Upper lobe of left lung (tissue), 6 donors: Measurements from ENCODE around the gene ARPC1B. TPM values are rescaled to one million over a fixed set of nuclear protein-coding genes. Genes with fewer than 3 reads are reported as not detected.

Source experiments
- ATAC-seq, 2 donors: fragments of 200-7000 bp; cut with Tn5 transposase; one replicate each; pipeline ENCODE4 v1.9.1; 2022; ENCODE audit warnings: mild to moderate bottlenecking in 2 of 2, moderate library complexity in 2 of 2; ENCODE audit not compliant: low FRiP score in 2 of 2
- DNase-seq, 2 donors: peaks; one replicate each; pipeline ENCODE4 v3.0.0-alpha.2; 2019 to 2020
- H3K27ac ChIP-seq, 4 donors: fragments of 200-600 bp; sonication (generic); one replicate each; pipeline ENCODE4 v1.5.1; 2016 to 2019
- H3K27me3 ChIP-seq, 4 donors: fragments of 200-600 bp; sonication (generic); one replicate each; pipeline ENCODE4 v1.5.1; 2017 to 2019
- H3K36me3 ChIP-seq, 4 donors: fragments of 200-600 bp; sonication (generic); one replicate each; pipeline ENCODE4 v1.5.1; 2016 to 2019
- H3K4me1 ChIP-seq, 4 donors: fragments of 200-600 bp; sonication (generic); one replicate each; pipeline ENCODE4 v1.5.1; 2018 to 2019
- H3K4me3 ChIP-seq, 4 donors: fragments of 200-600 bp; sonication (generic); one replicate each; pipeline ENCODE4 v1.5.1; 2017 to 2019; ENCODE audit warnings: mild to moderate bottlenecking in 2 of 4, moderate library complexity in 1 of 4
- H3K9me3 ChIP-seq, 4 donors: fragments of 200-600 bp; sonication (generic); one replicate each; pipeline ENCODE4 v1.5.1; 2018 to 2019
- CTCF ChIP-seq, 6 experiments: fragments of 450-650 bp in 4 of 6; fragments of 200-600 bp in 2 of 6; sonication (generic) in 2 of 6; IDR thresholded peaks; one replicate each; pipeline ENCODE4 v1.5.1; 2016 to 2019; ENCODE audit warnings: antibody characterized with exemption in 6 of 6
- EP300 ChIP-seq, 4 donors: sonication (generic); formaldehyde crosslinking; IDR thresholded peaks; one replicate each; pipeline ENCODE4 v1.5.1; 2017; ENCODE audit warnings: antibody characterized with exemption in 4 of 4, control low read depth in 2 of 4
- POLR2A ChIP-seq, 4 donors: fragments of 450-650 bp; IDR thresholded peaks; one replicate each; pipeline ENCODE4 v1.5.1; 2016 to 2017; ENCODE audit warnings: antibody characterized with exemption in 4 of 4, mild to moderate bottlenecking in 2 of 4
- POLR2AphosphoS5 ChIP-seq, 2 donors: sonication (generic); formaldehyde crosslinking; IDR thresholded peaks; one replicate each; pipeline ENCODE4 v1.5.1; 2017; ENCODE audit warnings: antibody characterized with exemption in 2 of 2
- WGBS, 2 donors: methylation state at CpG; one replicate each; pipeline ENCODE4 v1.1.5; 2017 to 2018; 5-methylcytosine and 5-hydroxymethylcytosine counted together
- total RNA-seq, 6 donors: library from RNA; depleted of rRNA in 4 of 6; stranded (reverse); fragments of >200 nt in 4 of 6; gene quantifications; one replicate each; pipeline versions ENCODE4 v1.1.0 to v1.2.1, GENCODE V29; 2016 to 2021
- donor health status: DM: no; HTN: no; CAD: no; lungs with moderate emphysema.
- donor health status: DM: no; HTN: yes; CAD: no; lungs with severe emphysema.

The ARPC1B gene
- total RNA-seq, 6 donors from 2014 or later, result 186 to 387 (median 304) TPM

- Histone ChIP-seq H3K4me1 (peaks cover 7 to 33% (median 19%) of the 10 kb centered on the region in 4 donors), H3K4me3 (no peak overlapping the region), H3K27ac (peak overlapping the region; percentile 68 to 74 (median 70)), H3K36me3 (peaks cover 11 to 44% (median 30%) of the 10 kb centered on the region in 4 donors), H3K9me3 (no peaks in the 10 kb centered on the region), H3K27me3 (no peaks in the 10 kb centered on the region)
- peak in 1 of 2 donors; percentile 76 for ATAC-seq
- DNase-seq, result peak in 1 of 2 donors; percentile 54
- TF ChIP-seq CTCF (IDR thresholded peaks at IDR 0.05), result no peak
- TF ChIP-seq POLR2A (IDR thresholded peaks at IDR 0.05), result no peak
- peak in 1 of 4 donors; percentile 23 for TF ChIP-seq EP300 (IDR thresholded peaks at IDR 0.05)
- 78 to 83% methylated on average over 13 of the region's 13 CpGs for WGBS, 2 donors
Observed at GRCh38 chr7:99368750-99369389, 5.7 kb upstream of the ARPC1B start.

GRCh38 chr7:99369767-99370391 lies 4.7 kb upstream of the ARPC1B start:
- Histone ChIP-seq H3K36me3 (peaks cover 9 to 34% (median 20%) of the 10 kb centered on the region in 4 donors), H3K27me3 (no peaks in the 10 kb centered on the region), H3K4me3 (no peak overlapping the region), H3K9me3 (no peaks in the 10 kb centered on the region), H3K27ac (peak overlapping the region; percentile 68 to 74 (median 70)), H3K4me1 (peaks cover 9 to 38% (median 21%) of the 10 kb centered on the region in 4 donors)
- DNase-seq, result no peak
- ATAC-seq, result no peak
- TF ChIP-seq POLR2A (IDR thresholded peaks at IDR 0.05) (no peak), CTCF (IDR thresholded peaks at IDR 0.05) (no peak), EP300 (IDR thresholded peaks at IDR 0.05) (no peak), POLR2AphosphoS5 (IDR thresholded peaks at IDR 0.05) (no peak)
- WGBS, 2 donors, result 59 to 66% methylated on average over 9 of the region's 9 CpGs

GRCh38 chr7:99371376-99371920 lies 3.1 kb upstream of the ARPC1B start:
- Histone ChIP-seq H3K4me3 (no peak overlapping the region), H3K27ac (peak overlapping the region; percentile 81 to 98 (median 96)), H3K27me3 (no peaks in the 10 kb centered on the region), H3K9me3 (no peaks in the 10 kb centered on the region), H3K4me1 (peaks cover 16 to 45% (median 32%) of the 10 kb centered on the region in 4 donors), H3K36me3 (peaks cover 5 to 18% (median 9%) of the 10 kb centered on the region in 4 donors)
- TF ChIP-seq POLR2A (IDR thresholded peaks at IDR 0.05), result no peak
- TF ChIP-seq CTCF (IDR thresholded peaks at IDR 0.05), result no peak
- TF ChIP-seq EP300 (IDR thresholded peaks at IDR 0.05), result no peak
- no peak for TF ChIP-seq POLR2AphosphoS5 (IDR thresholded peaks at IDR 0.05)
- DNase-seq (no peak), ATAC-seq (no peak)
- WGBS, 2 donors, result 91 to 92% methylated on average over 11 of the region's 11 CpGs

- DNase-seq (peak in 1 of 2 donors; percentile 85), ATAC-seq (peak in 1 of 2 donors; percentile 72)
- H3K4me1 ChIP-seq, result peaks cover 20 to 54% (median 34%) of the 10 kb centered on the region in 4 donors
- WGBS, 2 donors, result 46 to 57% methylated on average over 21 of the region's 21 CpGs
- peak overlapping the region in 1 of 4 donors; percentile 4 for H3K4me3 ChIP-seq
- H3K27ac ChIP-seq, result peak overlapping the region; percentile 81 to 98 (median 96)
- no peaks in the 10 kb centered on the region for H3K27me3 ChIP-seq
- no peak for TF ChIP-seq CTCF (IDR thresholded peaks at IDR 0.05)
- peak; percentile 26 to 48 for TF ChIP-seq POLR2AphosphoS5 (IDR thresholded peaks at IDR 0.05)
- peak in 2 of 4 donors; percentile 38 to 68 for TF ChIP-seq EP300 (IDR thresholded peaks at IDR 0.05)
- TF ChIP-seq POLR2A (IDR thresholded peaks at IDR 0.05), result no peak
- peaks cover 0 to 15% (median 6%) of the 10 kb centered on the region in 4 donors for H3K36me3 ChIP-seq
- no peaks in the 10 kb centered on the region for H3K9me3 ChIP-seq
Observed at GRCh38 chr7:99372275-99373090, 2.0 kb upstream of the ARPC1B start.
